ENCODE results near the gene LACRT.

- TF ChIP-seq REST (IDR thresholded peaks at IDR 0.05; ENCODE audit: insufficient read depth in 1 of 2, low read depth in 2 of 2, low read length in 2 of 2) (no peak), SIN3A (IDR thresholded peaks at IDR 0.05; ENCODE audit: borderline replicate concordance, insufficient read depth, low read length) (no peak)
Measured at GRCh38 chr12:54627304-54627703, 7.4 kb downstream of the LACRT start.

Data from PFSK-1 (cell line).